Stimulated activated CD4-positive, alpha-beta T cell treated with anti-CD3 and anti-CD28 coated beads, Interleukin-1b, Interleukin-23, amount 100 ng/mL, for 24 hours (primary cell): ENCODE data around the gene UAP1.

Experiments
- DNase-seq, 4 experiments: peaks; one replicate each; pipeline ENCODE4 v3.0.0-alpha.2; 2020; ENCODE audit warnings: low read depth in 4 of 4, low spot score in 1 of 4

UAP1 gene

DNA sequence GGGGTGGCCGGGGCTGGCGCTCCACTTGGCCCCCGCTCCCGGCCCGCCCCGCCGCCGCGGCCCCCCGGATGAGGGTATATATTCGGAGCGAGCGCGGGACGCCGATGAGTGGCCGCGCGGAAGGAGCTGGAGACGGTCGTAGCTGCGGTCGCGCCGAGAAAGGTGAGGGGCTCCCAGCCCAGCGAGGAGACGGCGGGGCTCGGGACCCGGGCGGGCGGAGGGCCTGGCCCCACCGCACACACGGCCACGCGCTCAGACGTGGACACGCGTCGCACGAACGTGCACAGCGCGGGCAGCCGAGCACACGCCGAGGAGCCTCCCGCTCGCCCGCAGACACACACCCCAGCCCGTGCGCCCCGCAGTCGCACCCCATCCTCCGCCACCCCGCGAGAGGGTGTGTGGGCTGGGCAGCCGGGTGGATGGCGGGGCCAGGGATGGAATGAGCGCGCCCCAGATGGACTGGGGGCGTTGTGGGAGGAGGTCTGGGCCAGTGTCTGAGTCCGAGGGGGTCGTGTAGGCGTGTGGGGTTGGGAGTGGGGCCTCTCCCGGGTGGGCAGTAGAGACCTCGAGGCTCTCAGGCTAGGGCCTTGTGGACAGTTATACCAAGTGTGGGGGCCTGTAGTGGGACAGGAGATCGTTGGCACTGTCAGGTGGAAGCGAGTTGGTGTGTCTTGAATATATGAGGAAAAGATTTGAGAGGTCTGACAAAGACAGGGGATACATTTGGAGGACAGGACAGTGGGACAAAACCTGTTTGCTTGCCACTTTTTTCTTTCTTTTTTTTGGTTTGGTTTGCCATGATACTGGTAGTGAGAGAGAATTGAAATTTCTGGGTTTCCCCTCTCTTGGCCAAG, at the start of gene UAP1:
UAP1 (plus strand) TSS at position 107 of the 854 bp plus-strand sequence. CDS start 4,347 bp downstream, outside the sequence.
- DNase-seq, result peak in 3 of 4 experiments; percentile 1 to 21 (median 1)

DNA sequence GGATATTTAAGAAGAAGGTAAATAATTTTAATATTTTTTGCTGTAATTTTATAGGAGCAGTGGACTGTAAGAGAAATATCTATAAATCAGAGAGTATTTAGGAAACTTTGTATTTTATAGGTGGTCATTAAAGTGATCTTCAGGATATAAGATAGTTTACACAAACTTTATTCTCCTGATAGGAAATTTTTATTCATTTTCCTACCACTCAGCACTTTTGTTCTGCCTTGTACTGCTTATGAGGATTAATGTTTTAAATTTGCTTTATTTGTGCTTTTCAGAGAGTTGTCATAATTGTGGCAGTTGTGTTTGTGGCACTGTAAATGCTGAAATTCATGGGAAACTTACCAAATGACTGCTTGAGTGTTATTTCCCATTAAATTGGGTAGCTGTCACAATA, 34.2 kb upstream of the UAP1 start:
- no peak for DNase-seq

- no peak for DNase-seq
Measured at GRCh38 chr1:162530307-162530987, 31.1 kb upstream of the UAP1 start.

DNA sequence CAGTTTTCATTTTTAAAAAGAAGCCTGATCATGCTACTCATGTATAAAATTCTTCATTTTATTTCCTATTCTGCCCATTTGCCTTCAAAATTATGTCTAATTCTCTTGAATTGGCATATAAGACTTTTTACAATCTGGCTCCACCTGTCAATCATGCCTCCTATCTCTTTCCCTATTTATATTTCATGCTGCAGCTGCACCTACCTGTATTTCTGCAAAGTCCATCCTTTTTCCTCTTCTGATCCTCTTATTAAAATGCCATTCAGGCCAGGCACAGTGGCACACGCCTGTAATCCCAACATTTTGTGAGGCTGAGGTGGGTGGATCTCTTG, 30.6 kb upstream of the UAP1 start:
- no peak for DNase-seq

DNA sequence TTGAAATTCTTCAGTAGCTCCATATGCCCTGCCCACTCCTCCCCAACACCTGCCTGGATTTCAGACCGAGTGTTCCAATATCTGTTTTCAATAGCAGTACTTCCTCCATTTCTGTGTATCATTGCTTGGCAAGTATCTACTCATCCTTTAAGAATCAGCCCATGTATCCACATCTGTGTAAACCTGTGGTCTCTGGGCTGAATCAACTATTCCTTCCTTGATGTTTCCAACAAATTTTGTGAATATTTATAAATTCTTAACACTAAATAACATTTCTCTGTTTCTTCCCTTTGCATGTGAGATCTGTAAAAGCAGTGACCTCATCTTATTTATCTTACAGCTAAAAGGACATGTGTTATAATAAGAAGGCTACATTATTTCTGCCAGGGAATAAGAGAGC, 26.0 kb upstream of the UAP1 start:
- no peak for DNase-seq

DNA sequence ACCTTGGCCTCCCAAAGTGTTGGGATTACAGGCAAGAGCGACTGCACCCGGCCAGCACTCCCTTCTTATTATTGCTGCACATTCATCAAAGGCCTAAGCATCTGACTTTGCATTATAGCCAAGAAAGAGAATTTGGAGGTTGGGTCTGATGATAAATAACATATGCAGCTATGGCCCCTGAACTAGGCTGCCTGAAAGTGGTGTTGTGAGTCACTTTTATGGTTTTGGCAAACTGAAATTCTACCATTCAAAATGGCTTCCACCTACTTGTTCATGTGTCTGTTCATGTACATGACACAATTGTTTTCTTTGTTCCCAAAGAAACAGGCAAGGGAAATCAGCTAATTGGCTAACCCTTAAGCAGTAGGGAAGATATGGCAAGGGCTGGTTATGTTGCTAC, 25.0 kb upstream of the UAP1 start:
- no peak for DNase-seq

GRCh38 chr1:162537216-162537615, 24.3 kb upstream of the UAP1 start:
- no peak for DNase-seq

- DNase-seq, result no peak
Measured at GRCh38 chr1:162538815-162539431, 22.6 kb upstream of the UAP1 start.

DNA sequence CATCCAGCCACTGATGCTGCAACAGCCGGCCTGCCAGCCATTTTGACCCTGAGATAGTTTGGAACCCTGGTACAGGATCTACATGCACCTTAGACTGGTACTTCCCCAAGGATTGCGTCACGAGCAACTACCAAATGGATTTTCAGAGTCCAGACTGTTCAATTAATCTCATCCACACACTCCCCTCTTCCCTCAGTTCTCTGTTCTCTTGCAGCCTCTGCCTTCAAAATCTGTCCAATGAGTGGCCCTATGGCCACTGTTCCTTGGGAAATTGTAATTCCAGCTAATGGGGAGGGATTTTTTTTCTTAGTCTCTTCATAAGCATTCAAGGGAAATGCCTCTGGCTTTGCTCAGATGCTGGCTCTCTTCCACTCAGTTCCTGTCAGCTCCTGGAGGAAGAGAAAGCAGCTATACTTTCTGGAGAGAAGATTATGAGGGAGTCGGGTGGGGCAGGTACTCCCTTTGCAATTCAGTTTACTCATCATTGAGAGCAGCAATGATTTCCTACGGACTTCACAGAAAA, 19.8 kb upstream of the UAP1 start:
- no peak for DNase-seq

DNA sequence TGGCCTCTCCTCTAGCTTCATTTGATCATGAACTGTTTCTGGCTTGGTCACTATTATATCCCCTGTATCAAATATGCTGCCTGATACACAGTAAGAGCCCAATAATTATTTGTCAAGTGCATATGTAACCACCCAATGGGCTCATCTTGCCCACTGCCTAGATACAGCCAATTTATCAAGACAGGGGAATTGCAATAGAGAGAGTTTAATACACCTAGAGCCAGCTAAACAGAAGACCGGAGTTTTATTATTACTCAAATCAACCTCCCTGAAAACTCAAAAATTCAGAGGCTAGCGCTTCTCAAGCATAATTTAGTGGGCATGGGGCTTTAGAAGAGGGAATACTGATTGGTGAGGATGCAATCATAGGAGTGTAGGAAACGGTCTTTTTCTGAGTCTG, 18.3 kb upstream of the UAP1 start:
- no peak for DNase-seq

GRCh38 chr1:162548170-162548569, 13.4 kb upstream of the UAP1 start:
- no peak for DNase-seq

- no peak for DNase-seq
Measured at GRCh38 chr1:162549001-162549400, 12.5 kb upstream of the UAP1 start.

- no peak for DNase-seq
Measured at GRCh38 chr1:162550925-162551324, 10.6 kb upstream of the UAP1 start.

DNA sequence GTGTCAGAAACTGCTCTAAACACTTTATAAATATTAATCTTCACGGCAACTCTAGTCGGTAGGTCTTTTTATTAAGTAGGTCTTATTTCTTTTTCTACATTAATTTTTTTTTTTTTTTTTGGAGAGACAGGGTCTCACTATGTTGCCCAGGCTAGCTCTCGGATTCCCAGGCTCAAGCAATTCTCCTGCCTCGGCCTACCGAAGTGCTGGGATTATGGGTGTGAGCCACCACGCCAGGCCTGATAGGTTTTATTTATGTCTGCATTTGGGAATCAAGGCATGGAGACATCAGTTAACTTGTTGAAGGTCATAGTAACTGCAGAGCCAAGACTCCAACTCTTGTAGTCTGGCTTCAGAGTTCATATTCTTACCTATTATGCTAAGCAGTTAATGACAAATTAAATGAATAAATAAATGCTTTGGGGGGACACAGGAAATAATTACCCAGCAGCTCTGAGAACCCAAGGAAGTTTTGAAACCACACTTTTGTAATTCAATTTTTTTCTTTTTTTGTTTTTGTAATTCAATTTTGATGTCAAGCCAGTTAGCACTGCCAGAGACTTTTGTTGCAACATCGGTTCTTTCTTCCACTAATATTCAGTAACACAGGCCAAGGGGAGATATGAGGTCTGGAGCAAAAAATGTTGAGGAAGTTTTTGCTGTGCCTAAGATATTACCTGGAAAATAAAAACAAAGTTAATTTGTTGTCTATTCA, 9.4 kb upstream of the UAP1 start:
- no peak for DNase-seq

DNA sequence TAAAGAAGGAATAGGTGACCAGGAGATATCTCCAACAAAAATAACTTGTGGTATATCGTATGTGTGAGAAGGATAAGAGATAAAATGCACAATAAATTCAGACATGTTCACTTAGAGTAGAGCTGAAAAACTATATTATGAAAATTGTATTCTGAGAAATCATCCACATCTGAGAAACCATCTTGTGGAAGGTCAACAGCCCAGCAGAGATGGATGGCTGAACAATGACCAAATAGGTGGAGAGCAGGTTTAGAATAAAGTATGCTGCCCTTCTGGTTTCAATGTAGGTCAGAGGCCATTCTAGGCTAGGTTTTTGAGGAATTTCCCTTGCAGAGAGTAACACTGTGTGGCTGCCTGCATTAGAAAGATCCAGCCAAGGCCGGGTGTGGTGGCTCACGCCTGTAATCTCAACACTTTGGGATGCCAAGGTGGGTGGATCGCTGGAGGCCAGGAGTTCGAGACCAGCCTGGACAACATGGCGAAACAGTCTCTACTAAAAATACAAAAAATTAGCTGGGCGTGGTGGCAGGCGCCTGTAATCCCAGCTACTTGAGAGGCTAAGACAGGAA, 8.8 kb upstream of the UAP1 start:
- no peak for DNase-seq

DNA sequence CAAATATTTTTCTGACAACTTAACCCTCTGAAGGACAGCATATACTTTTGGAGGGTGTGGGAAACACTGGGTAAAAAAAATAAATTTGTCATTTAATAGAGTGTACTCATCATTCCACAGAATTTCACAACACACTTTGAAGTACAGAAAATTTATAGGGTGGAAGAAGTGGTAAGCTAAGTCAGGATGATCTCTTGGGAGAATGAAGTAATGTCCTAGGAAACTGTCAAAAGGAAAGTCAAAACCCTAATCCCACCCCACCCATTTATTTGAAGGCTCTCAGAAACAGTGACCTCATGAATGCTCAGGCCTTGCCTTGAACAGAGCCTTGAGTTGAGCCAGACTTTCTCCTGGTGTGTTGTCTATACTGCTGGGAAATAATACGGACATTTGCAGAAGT, 7.3 kb upstream of the UAP1 start:
- no peak for DNase-seq

DNA sequence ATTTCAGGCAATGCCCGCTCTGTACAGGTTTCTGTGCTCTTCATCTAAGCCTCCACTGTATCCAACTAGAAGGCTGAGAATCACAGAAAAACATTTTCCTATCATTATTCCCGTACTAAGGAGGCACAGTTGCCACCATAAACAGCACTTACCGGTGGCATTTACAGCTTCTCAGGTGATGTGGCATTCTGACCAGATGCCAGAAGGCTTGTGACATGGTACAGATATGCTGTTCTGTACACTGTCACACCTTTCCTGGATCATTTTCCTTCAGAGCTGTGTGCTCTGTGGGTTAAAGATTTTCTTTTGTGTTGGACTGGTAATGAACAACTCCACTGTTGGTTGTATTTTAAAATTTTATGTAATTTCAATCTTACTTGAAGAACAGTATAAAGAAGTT, 4.0 kb upstream of the UAP1 start:
- no peak for DNase-seq

DNA sequence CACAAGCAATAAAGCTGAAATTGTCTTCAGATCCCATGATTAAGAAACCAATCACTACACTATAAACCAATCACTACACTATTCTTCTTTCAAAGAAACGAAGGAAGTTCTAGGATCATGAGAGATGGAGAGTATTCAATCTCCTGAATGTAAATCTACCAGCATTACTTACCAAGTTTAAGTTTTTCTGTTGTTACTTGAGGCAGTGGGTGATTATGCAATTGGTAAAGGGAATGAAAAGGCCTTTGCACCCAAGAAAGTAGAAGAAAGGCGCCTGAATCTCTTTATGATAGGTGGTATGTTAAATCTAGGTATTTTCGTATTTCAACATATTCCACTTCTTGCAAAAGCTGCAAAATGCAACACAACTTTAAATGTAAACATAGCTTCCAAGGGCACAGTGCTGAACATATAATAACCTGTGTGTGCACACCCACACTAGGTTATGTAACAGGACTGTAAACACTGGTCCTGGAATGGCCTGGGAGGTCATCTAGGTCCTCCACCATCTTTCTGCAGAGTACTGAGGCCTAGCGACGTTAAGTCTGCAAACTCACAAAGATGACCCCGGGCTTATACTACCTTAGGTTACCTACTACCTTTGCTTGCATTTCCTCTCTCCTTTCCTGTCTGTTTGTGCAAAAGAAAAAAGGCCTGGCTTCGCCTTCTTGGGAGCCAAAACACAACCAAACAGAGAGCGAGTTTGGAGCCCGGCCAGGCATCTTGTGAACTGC, 1.1 kb upstream of the UAP1 start:
- no peak for DNase-seq

DNA sequence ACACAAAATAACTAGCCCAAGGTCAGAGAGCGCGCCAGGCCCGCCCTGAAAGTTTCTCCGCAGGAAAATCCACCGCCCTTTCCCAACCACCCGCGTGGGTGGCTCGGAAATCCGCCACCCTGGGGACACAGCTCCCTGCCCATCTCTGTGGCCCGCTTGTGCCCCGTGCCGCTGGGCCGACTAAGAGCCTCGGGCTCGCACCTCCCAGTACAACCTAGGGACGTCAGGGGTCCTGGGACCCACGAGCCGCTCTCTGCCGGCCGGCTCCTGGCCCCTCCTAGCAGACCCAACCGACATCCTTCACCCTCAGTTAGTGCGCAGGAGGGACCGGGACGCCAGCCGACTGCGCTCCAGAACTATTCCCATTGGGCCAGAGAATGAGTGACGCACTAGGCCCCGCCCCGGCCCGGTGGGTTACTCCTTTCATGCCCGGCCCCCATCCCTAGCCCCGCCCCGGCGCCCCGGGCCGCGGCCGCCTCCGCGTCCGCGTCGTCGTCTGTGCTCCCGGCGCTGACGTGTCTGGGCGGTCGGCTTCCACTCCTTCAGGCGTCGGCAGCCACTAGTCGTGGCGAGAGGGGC, 396 bp upstream of the UAP1 start:
- peak; percentile 93 to 99 (median 97) for DNase-seq

- DNase-seq, result no peak
Measured at GRCh38 chr1:162562470-162562828, 927 bp downstream of the UAP1 start.
